ENCODE results near the gene TMEM144. TPM values are rescaled to one million over a fixed set of nuclear protein-coding genes. Genes with fewer than 3 reads are reported as not detected.

TMEM144 gene
- total and polyA plus RNA-seq, 12 donors = 1.7 to 17.0 (median 13.6) TPM

DNA sequence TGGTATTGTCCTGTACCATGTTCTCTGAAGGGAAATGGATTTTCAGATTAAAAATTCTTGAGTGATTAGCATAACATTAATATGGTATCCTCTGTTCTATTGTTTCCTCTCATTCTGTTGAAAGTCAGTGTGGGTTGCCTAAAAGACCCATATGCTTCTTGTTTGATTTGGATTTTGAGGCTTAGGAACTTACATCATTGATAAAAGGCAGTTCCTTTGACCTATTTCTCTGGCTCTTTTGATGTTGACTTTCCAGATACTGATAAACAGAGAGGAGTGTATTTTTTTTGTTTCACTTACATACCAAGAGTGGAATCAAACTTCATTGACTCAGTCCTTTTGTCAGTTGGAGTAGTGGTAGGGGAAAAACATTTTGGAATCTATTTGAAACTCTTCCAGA lies 32.8 kb downstream of the TMEM144 start:
- ATAC-seq (no peak), DNase-seq (no peak)
- no peaks in the 10 kb centered on the region for H3K9me3 ChIP-seq
- H3K27ac ChIP-seq = no peak overlapping the region
- peaks cover 0 to 90% (median 26%) of the 10 kb centered on the region in 9 donors for H3K36me3 ChIP-seq
- no peak overlapping the region for H3K4me3 ChIP-seq
- TF ChIP-seq, protein P1, sequence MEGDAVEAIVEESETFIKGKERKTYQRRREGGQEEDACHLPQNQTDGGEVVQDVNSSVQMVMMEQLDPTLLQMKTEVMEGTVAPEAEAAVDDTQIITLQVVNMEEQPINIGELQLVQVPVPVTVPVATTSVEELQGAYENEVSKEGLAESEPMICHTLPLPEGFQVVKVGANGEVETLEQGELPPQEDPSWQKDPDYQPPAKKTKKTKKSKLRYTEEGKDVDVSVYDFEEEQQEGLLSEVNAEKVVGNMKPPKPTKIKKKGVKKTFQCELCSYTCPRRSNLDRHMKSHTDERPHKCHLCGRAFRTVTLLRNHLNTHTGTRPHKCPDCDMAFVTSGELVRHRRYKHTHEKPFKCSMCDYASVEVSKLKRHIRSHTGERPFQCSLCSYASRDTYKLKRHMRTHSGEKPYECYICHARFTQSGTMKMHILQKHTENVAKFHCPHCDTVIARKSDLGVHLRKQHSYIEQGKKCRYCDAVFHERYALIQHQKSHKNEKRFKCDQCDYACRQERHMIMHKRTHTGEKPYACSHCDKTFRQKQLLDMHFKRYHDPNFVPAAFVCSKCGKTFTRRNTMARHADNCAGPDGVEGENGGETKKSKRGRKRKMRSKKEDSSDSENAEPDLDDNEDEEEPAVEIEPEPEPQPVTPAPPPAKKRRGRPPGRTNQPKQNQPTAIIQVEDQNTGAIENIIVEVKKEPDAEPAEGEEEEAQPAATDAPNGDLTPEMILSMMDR (IDR thresholded peaks at IDR 0.05) = no peak
- no peaks in the 10 kb centered on the region for H3K4me1 ChIP-seq
- intact Hi-C loops (cut with DNase I) = no loop called here
- no peaks in the 10 kb centered on the region for H3K27me3 ChIP-seq

DNA sequence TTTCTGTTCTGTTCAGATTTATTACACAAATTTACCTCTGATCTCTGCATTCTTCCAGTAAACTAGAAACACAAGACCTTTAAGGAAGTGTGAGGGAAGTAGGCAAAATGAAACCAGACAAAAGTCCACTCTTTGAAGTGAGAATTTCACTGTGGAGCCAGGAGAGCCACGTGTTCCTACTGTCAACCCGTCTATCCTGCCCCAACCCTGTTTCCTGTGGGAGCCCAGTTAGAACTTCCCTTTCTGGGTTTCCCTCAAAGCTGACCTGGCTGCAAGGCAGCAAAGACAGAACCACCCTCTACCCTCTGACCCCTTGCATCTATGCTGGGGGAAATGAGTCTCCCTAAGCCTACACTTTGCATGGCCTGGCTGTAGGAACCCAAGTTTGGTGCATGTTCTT lies 40.0 kb downstream of the TMEM144 start:
- intact Hi-C loops (cut with DNase I) = loop anchor here in 8 of 10 donors (2.0 to 10.0 kb wide), 6 partner anchors 56 to 374 kb away; no protein-coding TSS in a partner anchor
- 42 to 46% methylated on average over 2 of the region's 2 CpGs for WGBS, 2 donors
- peaks cover 0 to 19% (median 4%) of the 10 kb centered on the region in 9 donors for H3K4me1 ChIP-seq
- H3K27ac ChIP-seq = no peak overlapping the region
- ATAC-seq = peak in 6 of 8 donors; percentile 26 to 71 (median 60)
- H3K9me3 ChIP-seq = no peaks in the 10 kb centered on the region
- DNase-seq = peak in 1 of 2 donors; percentile 13
- H3K4me3 ChIP-seq = no peak overlapping the region
- no peaks in the 10 kb centered on the region for H3K27me3 ChIP-seq
- TF ChIP-seq, protein P1 (IDR thresholded peaks at IDR 0.05) = no peak
- peaks cover 0 to 49% (median 5%) of the 10 kb centered on the region in 9 donors for H3K36me3 ChIP-seq

DNA sequence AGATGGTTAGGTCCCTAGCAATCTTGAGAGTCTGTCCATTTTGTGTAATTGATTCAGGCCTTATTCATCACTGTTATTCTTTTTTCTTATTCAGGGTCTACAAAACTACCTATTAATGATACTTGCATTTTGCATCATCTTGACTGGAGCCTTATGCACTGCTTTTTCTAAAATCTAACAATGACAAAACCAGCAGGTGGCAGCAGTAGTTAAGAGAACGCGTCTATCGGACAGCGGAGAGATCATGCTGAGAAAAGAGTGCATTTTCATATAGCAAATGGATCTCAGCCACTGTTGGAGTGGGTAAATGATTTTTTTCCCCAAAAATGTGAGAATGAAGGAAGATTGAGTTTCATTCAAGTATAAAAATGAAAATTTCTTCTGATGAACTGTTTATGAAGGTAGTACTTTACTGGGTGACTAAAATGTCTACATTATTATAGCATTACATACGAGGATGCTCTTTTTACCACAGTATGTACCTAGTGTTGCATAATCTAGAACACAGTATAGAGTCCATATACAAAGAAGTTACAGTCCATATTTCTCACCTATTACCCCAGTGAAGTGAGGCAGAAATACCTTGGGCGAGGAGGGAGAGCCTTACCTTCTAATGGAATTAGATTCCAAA lies 43.2 kb downstream of the TMEM144 start:
- WGBS, 2 donors = 32 to 34% methylated on average over 6 of the region's 6 CpGs
- Histone ChIP-seq H3K4me3 (no peak overlapping the region), H3K9me3 (no peaks in the 10 kb centered on the region), H3K4me1 (peaks cover 0 to 19% (median 4%) of the 10 kb centered on the region in 9 donors), H3K36me3 (peaks cover 0 to 35% (median 0%) of the 10 kb centered on the region in 9 donors), H3K27ac (no peak overlapping the region), H3K27me3 (no peaks in the 10 kb centered on the region)
- DNase-seq = peak in 1 of 2 donors; percentile 70
- intact Hi-C loops (cut with DNase I) = loop anchor here in 9 of 10 donors (2.0 to 10.0 kb wide), 6 partner anchors 59 to 371 kb away; no protein-coding TSS in a partner anchor
- TF ChIP-seq, protein P1 (IDR thresholded peaks at IDR 0.05) = peak; percentile 13 to 73 (median 64)
- ATAC-seq = peak in 7 of 8 donors; percentile 70 to 83 (median 77)

DNA sequence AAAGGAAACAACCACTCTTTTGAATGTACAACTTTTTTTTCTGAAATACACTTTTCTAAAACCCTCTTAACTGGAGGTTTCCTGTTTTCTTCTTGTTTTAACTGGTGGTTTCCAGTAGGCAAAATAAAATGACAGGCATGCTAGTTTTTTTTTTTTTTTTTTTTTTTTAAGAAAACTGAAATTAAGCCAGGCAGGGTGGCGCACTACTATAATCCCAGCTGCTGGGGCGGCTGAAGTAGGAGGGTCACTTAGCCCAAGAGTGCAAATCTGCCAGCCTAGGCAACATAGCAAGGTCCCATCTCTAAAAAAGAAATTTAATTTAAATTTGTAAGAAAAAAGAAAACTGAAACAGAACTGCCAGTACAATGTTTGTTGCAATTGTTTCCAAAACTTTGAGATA lies 44.0 kb downstream of the TMEM144 start:
- Histone ChIP-seq H3K4me3 (no peak overlapping the region), H3K4me1 (peaks cover 0 to 19% (median 4%) of the 10 kb centered on the region in 9 donors), H3K36me3 (peaks cover 0 to 26% (median 0%) of the 10 kb centered on the region in 9 donors), H3K9me3 (no peaks in the 10 kb centered on the region), H3K27me3 (no peaks in the 10 kb centered on the region), H3K27ac (no peak overlapping the region)
- ATAC-seq = no peak
- 80 to 82% methylated on average over 2 of the region's 2 CpGs for WGBS, 2 donors
- intact Hi-C loops (cut with DNase I) = loop anchor here (2.0 to 10.0 kb wide), 6 partner anchors 59 to 371 kb away; no protein-coding TSS in a partner anchor
- no peak for DNase-seq
- TF ChIP-seq, protein P1 (IDR thresholded peaks at IDR 0.05) = no peak

Data from heart right ventricle (tissue), 16 donors.